ENCODE data around the gene TMEM81.

The TMEM81 gene

DNA sequence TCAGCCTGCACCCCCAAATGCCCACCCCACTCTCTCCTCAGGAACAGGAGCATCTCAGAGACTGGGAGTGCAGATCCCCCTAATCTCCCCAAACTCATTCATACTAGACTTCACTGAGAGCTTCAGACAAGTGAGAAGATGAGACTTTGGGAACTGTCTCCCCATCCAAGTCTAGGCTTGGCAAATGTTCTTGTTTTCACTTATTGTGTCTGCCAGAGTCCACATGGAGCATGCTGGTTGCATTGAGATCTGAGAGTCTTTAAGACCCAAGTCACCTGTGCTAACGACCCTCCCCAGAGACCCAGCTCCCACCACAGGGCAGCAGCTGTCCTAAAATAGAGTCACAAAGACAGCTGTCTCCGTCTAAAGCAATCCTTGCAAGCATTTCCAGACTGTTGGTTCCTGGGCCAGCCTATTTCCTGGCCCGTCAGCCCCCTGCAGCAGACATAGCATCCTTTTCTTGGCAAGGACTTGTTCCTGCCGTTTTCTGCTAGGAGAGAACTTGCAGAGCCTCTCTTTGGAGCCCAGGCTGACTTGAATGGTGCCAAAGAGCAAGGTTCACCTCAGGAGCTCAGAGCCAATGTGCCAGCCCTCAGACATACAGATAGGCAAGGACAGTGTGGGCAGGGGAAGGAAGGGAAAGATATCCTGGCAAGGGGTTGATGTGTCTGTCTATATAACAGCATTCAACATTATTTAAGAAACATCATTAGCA lies 43.1 kb downstream of the TMEM81 start:
- Histone ChIP-seq H3K4me3 (ENCODE audit: low read length) (no peak overlapping the region), H3K27ac (ENCODE audit: low read length) (no peak overlapping the region), H3K27me3 (ENCODE audit: control insufficient read depth, insufficient read depth, low read length) (peaks cover 6% of the 10 kb centered on the region; the same call in 1 of the 2 replicates), H3K4me1 (ENCODE audit: control insufficient read depth, insufficient read depth, low read length) (peaks cover 22% of the 10 kb centered on the region), H3K9me3 (ENCODE audit: control insufficient read depth, insufficient read depth, low read length) (no peaks in the 10 kb centered on the region), H3K36me3 (ENCODE audit: control insufficient read depth, insufficient read depth, low read length) (no peaks in the 10 kb centered on the region)
- DNase-seq (ENCODE audit: low read depth, low spot score) = no peak
- no CpG with 5 or more reads among the region's 4 CpGs for WGBS (ENCODE audit: insufficient coverage, insufficient read length)

DNA sequence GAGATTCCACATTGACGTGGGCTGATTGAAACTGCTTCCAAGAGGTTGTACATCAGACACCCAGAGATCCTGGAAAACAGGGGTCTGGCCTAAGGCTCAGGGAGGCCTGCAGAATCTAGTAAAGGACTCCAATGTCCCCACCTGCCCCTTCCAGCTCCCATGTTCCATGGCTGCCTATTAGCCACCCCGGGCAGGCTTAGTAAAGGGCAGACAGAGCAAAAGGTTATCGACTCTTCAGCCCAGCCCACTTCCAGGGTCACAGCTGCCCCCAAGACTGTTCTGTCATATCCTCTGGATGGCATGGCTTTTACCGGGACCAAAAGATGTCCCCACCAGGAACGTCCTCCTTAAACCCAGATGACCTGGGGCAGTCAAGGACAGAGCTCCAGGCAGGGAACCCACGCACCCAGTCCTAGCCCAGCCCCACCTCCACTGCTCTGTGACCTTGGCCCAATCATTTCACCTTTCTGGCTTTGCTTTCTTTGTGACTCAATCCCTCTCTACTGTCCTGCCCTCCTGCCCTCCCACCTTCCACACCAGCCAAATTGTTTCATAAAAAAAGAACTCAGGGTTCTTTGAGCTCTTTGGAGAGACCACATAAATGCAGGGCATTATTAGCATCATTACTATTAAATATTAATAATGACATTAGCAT lies 46.0 kb downstream of the TMEM81 start:
- no peak overlapping the region for H3K27ac ChIP-seq (ENCODE audit: low read length)
- H3K4me3 ChIP-seq (ENCODE audit: low read length) = no peak overlapping the region
- no peak for DNase-seq (ENCODE audit: low read depth, low spot score)
- H3K36me3 ChIP-seq (ENCODE audit: control insufficient read depth, insufficient read depth, low read length) = no peaks in the 10 kb centered on the region
- H3K27me3 ChIP-seq (ENCODE audit: control insufficient read depth, insufficient read depth, low read length) = peaks cover 6% of the 10 kb centered on the region; the same call in 1 of the 2 replicates
- no CpG with 5 or more reads among the region's 6 CpGs for WGBS (ENCODE audit: insufficient coverage, insufficient read length)
- no peaks in the 10 kb centered on the region for H3K9me3 ChIP-seq (ENCODE audit: control insufficient read depth, insufficient read depth, low read length)
- no peaks in the 10 kb centered on the region for H3K4me1 ChIP-seq (ENCODE audit: control insufficient read depth, insufficient read depth, low read length)

DNA sequence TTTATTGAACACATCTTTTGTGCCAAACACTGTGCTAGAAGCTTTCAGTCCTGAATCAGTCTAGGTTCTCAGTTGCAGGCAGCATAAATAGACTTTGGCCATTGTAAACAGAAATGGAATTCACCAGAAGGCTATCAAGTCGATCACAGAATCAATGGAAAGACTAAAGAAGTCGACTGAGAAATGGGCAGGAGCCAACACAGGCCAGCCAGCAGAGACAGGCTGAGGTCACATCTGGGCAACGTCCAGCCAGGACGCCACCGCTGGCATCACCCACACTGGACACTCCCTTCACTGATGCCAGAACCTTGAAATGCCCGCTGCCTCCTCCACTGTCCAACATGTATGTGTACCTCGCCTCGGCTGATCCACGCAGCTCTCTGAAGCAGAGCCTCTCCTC lies 46.7 kb downstream of the TMEM81 start:
- no peak for DNase-seq (ENCODE audit: low read depth, low spot score)
- H3K4me3 ChIP-seq (ENCODE audit: low read length) = no peak overlapping the region
- H3K27ac ChIP-seq (ENCODE audit: low read length) = no peak overlapping the region
- H3K27me3 ChIP-seq (ENCODE audit: control insufficient read depth, insufficient read depth, low read length) = peaks cover 5% of the 10 kb centered on the region; the same call in 1 of the 2 replicates
- no peaks in the 10 kb centered on the region for H3K36me3 ChIP-seq (ENCODE audit: control insufficient read depth, insufficient read depth, low read length)
- no peaks in the 10 kb centered on the region for H3K4me1 ChIP-seq (ENCODE audit: control insufficient read depth, insufficient read depth, low read length)
- H3K9me3 ChIP-seq (ENCODE audit: control insufficient read depth, insufficient read depth, low read length) = no peaks in the 10 kb centered on the region
- WGBS (ENCODE audit: insufficient coverage, insufficient read length) = no CpG with 5 or more reads among the region's 9 CpGs
